ENCODE data around the gene KCND3.
A peak's percentile ranks its signal among the peaks of the same experiment; 100 is the strongest.

Gene KCND3

DNA sequence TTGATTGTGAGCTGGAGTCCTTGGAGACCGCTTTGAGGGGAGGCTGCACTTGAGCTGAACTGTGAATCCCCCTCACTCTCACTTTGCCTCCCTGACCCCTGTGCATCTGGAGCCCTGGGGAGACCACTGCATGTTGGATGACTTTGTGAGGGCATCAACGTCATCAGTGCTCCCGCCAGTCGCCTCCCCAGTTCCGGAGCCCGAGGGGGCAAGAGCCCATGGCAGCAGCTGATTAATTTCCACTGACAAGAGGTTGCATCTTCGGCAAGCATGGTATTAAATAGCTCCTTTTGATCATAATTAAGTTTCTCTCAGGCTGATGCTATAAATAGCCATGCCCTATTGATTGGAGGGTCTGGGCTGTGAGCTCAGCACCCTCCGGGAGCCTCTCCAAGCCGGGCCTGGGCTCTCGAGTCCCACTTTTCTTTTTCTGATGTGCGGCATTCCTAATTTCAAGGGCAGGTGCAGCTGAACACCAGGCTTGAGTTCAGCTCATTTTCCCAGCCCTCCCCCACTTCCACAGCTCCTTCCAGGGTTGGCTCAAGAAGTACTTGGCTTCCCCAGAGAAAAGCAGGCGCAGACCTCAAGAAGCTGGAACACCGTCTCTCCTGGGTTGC, 33.2 kb downstream of the KCND3 start:
- DNase-seq, result no peak

DNA sequence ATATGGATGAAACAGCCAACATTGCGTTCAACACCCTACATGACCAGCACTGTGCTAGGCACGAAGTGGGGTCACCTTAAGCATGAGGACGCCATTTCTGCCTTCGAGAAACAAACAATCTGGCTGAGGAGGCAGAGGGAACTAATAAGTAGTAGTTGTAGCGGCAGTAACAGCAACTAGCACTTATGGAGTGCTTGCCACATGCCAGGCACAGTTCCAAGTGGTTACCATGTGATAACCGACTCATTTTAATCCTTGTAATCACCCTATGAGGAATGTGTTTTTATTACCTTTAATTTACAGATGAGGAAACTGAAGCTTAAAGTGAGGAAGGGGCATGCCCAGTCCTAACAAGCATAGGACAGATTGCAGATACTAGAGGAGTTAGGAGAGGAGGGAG, 33.7 kb downstream of the KCND3 start:
- no peak for DNase-seq

DNA sequence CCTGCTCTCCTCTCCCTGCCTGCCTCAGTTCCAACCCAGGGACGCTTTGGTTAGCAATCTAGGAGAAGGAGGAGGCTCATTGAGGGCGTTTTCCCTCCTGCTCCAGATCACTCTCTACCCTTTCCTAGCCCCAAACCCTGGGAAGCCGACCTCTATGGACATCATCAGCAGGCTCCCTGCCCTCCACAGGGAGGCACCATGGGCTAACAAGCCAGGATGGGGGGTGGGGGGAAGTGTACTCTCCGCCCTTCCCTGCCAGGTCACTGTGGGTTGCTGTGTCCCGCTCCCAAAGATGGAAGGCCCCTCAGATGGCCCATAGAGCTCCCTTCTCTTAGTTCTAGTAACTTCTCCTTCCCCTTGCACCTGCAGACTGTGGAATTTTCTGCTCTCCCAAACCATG, 35.7 kb downstream of the KCND3 start:
- no peak for DNase-seq

DNA sequence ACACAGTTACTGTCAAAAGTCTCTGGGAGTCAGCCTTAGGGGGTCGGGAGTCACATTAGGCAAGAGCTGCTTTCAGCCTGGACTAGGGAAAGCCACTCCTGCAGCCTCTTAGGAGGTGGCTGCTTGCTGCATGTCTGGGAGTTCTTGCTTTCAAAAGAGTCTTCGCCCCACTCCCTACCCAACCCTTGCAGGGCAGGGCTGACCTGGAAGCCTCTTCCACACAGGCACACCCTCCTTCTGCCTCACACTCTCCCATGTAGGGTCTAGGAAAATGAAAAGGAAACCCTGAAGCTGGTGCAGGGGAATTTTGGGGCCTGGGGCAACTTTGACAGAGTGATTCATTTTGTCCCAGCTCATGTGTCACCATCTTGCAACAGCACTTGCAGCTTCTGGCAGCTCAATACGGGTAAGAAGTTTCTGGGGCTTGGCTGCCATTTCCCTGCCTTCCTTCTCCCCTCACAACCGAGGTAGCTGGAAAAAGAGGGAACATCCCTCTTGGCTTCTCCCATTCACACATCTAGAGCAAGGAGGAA, 37.3 kb downstream of the KCND3 start:
- no peak for DNase-seq

DNA sequence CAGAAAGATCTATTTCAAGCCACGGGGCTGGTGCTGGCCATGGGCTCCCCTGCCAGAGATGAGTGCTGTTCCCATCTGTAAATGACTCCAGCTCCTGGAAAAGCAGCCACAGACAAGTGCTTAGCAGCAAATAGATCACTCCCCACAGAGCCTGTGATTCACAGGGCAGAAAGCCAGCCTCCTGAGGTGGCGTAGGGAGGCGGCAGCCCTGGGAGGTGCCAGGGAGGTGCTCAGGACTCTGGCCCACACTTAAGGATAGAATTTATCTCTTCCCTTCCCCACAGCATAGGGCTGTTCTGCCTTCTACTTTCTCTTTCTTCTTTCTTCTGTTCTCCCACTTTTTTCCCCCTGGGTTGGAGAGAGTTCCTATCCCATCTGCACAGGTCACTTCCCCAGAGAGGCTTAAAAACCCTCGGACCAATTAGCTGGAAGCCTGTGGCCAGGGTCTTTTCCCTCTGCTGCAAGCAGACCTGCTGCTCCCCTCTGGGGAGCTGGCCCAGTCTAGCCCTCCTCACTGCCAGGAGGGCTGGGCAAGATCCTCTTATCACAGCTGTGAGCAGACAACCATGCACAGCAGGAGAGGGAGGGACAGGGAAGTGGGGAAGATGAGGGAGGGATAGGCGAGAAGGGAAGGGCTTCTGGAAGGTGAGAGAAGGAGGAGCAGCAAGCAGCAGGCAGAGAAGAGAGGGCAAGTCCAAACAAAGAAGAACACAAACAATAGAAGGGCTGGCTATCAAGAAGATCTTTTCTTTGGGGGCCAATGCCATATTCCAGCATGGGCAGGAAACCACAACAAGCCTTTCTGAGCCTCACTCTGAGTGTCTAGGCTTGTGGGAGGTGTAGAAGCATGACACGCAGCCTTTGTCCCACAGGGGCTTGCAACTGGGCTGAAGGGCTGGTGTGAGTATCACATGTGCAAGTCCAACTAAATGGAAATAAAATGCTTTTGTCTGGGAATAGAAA, 41.0 kb downstream of the KCND3 start:
- no peak for DNase-seq

DNA sequence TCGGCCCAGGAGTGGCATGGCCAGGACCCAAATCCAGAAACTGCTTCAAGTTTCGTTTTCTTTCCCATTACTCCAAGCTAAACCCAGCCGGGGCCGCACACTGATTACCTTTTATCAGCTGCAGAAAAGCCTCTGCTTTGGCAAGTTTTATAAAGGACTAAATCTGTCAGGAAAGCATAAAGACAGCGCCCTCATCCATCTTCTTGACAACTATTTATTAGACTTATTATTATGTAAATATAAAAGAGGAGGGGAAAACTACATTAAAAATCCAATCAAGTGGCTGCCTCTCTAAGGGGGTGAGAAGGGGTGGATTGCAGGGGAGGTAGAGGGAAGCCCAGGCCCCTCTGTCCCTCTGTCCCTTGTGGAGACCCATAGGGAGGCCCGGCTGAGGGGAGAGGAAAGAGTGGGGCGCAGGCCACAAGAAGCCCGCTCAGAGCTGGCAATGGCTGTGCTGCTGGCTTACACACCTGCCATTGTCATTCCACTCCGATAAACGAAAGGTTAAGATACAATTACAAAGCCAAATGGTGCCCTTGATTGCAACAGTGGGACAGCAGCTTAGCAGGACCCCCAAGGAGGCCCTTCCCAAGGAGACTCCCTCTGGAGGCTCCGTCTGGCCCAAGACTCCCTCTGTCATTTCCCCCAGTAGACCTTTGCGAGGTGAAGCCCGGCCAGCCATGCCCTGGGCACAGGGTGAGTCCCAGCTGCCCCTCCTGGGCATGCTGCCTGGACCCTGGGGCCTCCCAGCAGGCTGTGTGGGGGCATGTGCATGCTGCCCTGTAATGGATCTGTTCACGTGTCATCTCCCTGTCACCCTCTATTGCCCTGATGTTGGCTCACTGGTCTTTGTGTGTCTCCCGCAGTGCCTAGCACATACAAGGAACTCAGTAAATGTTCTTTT, 45.4 kb downstream of the KCND3 start:
- DNase-seq, result no peak

DNA sequence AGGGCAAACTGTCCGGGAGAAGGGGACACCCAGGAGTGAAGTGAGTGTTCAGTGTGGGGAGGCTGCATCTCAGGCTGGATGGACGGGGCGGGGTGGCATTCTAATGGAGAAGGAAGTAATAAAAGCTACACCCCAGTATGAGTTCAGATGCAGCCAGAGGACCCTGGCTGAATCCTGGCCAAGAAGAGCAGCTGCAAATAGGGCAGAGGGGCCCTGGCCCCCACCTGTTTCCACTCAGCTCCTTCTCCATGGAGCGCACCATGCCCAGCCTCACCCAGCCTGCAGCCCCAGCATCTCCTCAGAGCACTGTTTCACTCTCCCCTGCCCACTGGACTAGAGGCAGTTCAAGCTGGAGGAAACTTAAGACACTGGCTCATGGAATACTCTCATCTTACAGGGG, 46.4 kb downstream of the KCND3 start:
- no peak for DNase-seq

DNA sequence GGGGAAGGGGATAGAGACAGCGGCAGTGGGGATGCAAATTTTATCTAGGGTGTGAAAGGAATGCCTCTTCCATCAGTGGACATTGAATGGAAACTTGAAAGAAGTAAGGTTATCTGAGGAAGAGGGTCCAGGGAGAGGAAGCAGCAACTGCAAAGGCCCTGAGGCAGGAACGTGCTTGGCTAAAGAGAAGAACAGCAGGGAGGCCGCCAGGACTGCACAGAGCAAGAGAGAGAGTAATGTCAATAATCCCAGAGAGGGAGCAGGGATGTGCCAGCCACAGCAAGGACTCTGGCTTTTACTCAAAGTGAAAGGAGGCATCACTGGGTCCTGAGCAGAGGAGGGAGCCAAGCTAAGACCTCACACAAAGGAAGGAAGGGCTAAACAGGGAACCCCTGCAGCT, 50.9 kb downstream of the KCND3 start:
- DNase-seq, result no peak

DNA sequence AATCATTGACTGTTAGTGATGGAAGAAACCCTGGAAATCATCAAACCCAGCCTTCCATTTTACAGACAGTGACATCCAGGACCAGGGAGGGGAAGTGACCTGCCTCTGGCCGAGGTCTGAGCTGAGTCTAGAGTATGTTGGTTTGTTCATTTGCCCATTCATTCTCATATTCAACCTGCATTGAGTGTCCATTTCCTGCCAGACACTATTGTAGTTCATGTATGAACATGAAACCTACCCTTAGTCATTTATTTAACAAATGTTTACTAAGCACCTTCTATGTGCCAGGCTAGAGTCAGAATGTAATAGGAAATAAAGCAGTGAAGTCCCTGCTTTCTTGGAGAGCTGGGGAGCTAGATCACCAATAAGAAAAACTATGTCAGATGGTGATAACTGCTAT, 51.3 kb downstream of the KCND3 start:
- DNase-seq, result no peak

DNA sequence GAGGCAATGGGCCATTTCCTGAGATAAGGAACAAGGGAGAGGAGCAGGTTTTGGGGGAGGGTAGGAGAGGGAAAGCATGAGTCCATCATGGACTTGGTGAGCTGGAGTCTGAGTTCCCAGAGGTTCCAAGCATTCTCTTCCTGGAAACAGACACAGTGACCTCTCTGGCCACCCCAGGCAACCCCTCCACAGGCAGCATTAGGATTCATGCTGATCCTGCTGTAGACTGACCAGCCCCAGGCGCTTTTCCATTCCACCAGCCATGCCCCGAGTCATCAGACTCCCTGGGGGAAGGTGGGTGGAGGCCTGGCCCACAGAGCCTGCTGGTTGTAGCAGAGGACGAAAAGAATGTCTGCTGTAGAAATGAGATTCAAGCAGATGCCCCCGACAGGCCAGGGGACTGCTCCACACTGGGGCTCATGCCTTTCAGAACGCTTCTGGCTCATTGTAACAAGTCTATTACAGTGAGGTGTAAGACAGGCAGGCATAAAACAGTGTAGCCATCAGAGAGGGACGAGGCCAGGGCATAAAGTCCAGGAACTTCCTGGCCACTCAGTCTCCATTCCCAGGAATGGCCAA, 52.2 kb downstream of the KCND3 start:
- no peak for DNase-seq

DNA sequence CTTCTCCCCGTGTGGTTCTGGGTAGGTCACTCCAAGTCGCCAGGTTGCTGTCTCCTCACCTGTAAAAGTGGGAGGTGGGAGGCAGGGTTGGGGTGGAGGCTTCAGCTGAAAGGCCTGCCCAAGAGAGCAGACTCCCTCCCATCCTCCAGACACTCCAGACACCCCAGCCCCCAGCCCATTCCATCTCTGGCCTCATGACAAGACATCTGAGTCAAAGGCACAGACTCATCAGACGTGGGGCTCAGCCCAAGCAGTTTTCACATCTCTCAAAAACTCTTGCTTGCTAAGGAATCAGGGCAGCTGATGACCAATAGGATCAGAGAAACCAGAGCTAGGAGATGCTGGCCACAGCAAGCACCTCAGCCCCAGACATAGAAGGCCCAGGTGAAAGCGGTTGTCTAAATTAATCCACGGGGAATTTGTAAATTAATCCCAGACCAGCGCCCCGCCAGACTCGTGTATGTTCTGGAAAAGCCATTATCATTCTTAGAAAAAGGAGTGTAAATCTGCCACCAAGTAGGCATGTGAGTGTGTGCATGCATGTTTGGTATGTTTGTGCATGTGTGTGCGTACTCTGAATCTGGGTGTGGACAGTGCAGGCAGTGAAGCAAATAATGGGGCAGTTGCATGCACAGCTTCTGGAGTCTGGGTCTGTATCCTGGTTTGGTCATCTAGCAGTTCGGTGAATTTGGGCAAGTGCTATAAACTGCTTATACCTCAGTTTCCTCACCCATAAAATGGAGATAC, 55.2 kb downstream of the KCND3 start:
- DNase-seq, result no peak

DNA sequence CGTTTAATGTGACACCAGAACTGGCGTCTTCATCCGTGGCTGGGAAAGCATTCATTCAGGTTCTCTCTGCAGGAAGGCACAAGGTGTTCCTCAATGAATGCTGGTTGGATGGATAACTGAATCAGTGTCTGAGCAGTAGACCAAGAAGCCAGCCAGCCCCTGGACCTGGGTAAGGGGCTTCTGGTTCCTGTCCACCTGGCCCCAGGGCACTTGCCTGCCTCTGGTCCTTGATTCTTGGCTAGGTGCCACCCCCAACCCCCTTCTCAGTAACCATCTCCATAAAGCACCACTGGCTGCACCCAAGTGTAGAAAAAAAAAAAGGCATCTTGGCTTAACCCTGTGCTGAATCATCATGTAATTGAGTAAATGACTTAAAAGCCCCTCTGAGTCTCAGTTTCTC, 59.1 kb downstream of the KCND3 start:
- no peak for DNase-seq

DNA sequence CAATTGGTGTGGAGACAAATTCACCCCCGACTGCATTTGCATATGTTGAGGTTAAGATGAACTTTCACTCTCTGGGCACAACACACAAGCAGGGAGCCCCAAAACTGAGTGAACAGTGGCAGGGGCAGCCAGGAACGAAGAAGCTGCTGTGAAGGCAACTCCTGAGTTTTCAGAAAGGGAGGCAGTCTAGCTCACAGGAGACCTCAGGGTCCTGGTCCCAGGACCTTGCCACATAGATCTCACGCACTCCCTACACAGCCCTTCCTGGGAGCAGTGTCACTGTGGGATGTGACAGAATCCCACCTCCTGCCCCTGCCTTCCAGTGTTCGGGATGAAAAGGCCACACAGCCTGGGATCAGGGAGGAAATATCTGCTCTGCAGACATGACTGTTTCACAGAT, 60.9 kb downstream of the KCND3 start:
- no peak for DNase-seq

DNA sequence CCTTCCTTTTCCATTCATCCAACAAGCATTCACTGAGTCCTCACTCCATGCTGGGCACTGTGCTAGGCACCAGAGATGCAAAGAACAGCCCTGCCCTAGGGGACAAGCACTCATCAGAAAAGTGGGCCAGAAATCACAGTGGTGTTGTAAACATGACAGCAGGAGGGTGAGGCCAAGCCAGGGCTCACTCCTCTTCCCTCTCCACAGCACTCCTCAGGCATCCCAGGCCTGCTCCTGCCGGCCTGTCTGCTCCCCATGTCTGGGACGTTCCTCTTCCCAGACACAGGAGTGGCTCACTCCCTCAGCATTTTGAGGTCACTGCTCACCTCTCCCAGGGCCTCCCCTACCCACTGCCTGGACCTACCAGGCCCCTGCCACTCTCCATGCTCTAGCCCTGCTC, 61.8 kb downstream of the KCND3 start:
- no peak for DNase-seq

DNA sequence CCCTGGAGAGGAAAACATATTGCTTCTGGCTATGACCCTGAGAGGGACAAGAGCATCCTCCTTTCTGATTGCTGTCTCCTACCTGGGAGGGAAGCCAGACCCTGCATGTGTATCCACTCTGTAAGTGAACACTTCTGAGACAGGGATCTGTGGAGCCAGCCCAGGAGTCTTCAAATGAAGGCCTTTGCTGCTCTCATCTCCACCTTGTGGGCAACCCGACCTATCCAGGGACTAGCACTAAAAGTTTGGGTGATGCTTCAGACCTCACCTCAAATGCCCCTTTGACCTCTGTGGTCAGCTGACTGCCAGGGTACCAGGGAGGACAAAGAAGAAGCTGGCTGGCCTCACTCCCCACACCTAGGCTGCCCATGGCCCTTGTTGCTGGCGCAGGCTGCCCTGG, 64.7 kb downstream of the KCND3 start:
- no peak for DNase-seq

DNA sequence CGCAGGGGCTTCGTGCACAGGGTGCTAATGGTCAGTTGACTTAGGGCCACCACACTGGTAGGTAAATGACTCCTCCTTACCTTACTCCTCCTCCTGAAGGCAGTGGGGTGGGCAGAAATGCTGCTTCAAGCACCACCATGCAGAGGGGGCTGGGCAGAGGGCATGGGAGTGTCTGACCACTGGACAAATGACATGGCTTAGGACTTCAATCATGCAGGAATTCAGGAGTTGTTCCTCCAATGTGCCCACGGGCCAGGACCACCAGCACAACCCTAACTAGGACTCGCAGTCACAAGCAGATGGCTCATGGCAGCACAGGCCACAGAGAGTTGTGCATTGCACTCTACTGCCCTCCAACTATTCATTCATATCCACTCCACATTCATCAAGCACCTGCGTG, 65.7 kb downstream of the KCND3 start:
- DNase-seq, result no peak

DNA sequence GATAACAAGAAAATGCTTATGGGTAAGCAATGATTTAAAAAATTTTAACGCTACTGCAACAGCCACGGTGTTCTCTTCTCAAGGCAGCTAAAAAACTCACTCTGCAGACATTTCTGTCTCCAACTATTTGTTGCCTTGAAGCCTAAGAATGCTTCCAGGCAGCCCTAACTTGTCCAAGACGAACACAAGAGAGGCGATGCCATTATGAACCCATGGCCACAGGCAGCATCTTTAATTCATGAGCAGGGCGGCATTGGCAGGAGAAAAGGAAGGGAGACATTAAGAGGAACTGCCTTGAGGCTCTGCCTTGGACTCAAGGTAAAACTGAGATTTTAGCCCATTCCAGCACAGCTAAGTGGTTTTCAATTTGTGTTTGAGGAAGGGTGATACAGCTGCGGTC, 67.5 kb downstream of the KCND3 start:
- DNase-seq, result no peak

DNA sequence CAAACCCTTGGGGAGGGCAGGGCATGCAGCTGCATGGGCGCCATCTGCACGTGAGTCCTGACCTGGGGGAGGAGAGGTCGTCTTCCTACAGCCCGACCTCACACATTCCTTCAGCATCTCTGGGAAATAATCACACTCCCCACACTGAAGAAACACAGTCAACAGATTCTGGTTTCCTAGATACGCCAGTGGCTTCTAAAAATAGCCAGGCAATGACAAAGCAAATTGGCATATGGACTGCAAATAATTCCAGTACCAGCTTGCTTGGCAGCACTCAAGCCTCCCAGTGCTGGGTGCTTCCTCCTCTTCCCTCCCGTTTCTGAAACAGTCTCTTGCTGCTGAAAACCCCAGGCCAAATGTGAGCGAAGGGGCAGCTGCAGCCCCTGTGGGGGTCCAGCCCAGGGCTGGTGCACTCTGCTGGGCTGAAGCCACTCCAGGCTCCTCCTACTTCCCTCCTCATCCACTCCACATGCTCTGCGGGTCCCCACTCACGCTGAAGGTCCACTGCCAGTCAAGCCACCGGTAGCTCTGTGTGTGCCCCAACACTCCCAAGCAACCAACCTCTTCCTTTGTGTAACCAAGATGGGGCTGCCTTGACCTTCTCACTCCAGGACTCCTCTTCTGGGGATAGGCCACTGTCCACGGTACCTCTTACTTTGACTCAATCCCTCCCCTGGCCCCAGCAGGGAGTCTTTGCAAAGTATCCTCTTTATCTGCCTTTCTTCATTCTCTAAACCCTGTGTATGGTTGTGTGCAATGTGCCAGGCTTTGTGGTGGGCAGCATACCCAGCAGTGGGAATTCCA, 69.0 kb downstream of the KCND3 start:
- DNase-seq, result peak in 1 of 2 experiments; percentile 38

DNA sequence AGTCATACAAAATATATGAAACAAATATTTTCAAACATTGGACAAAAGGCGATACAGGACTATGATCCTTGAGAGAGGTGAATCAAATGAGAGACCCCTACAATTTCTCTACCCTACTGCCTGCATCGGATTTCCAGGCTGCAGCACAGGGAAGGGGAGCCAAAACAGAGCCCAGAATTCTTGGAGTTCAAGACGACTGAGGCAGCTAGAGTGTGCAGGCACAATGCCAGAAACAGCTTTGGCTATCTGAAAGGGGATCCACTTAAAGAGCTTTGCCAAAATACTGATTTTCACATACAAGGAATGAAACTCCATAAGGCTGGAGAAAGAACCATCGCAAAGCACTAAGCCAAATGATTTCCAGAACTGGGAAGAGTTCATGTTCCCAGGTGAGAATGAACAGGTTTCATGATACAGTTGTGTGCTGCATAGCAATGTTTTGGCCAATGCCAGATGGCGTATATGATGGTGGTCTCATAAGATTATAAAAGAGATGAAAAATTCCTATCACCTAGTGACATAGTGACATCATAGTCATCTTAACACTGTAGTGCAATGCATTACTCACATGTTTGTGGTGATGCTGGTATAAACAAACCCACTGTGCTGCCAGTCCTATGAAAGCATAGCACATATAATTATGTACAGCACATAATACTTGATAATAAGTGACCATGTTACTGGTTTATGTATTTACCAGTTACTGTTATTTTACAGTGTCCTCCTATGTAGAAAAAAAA, 77.5 kb downstream of the KCND3 start:
- DNase-seq, result no peak

DNA sequence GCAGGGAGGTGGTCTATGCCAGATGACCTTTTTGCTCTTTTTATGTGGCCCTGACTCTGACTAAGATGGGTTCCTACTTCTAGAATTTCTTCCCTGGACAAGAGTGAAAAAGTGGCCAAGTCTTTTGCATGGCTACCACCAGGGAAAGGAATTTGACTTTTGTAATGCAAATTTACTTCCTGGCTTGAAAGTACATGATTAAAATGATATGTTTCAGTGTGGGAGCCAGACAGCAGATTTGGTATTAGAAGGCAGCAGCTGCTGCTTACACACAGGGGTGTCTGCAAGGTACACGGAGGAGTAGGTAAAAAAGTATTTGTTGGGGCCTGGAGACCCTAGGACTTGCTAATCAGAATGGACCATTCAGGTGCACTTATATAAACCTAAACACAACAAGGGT, 78.4 kb downstream of the KCND3 start:
- peak; percentile 23 to 56 for DNase-seq

All from NCI-H526 (cell line).